ENCODE measurements around the gene SORCS3.

DNA sequence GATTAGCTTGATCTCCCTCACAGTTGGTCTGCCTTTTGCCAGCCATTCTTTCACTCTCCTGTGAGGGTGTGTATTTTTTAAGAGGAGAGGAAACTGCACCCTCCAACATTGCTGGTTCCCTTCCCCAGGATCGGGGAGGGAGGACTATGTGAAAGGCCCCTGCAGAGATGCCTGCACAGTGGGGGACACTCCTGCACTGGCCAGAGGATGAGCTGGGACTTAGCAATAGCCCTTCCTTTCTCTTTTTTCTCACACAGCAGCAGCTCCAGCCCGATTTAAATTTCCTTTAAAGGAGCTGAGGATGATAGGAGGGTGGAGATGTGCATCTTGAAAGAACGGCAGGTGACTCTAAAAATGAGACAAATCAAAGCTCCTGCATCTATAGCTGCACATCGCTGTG, 18.7 kb downstream of the SORCS3 start:
- TF ChIP-seq, protein P1, sequence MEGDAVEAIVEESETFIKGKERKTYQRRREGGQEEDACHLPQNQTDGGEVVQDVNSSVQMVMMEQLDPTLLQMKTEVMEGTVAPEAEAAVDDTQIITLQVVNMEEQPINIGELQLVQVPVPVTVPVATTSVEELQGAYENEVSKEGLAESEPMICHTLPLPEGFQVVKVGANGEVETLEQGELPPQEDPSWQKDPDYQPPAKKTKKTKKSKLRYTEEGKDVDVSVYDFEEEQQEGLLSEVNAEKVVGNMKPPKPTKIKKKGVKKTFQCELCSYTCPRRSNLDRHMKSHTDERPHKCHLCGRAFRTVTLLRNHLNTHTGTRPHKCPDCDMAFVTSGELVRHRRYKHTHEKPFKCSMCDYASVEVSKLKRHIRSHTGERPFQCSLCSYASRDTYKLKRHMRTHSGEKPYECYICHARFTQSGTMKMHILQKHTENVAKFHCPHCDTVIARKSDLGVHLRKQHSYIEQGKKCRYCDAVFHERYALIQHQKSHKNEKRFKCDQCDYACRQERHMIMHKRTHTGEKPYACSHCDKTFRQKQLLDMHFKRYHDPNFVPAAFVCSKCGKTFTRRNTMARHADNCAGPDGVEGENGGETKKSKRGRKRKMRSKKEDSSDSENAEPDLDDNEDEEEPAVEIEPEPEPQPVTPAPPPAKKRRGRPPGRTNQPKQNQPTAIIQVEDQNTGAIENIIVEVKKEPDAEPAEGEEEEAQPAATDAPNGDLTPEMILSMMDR (IDR thresholded peaks at IDR 0.05) = no peak
- no peak for TF ChIP-seq EZH2 (IDR thresholded peaks at IDR 0.05; ENCODE audit: borderline replicate concordance, insufficient read depth, low read depth, low read length, poor library complexity, severe bottlenecking)

Measured in B cell (primary cell).